ENCODE measurements around the gene CAMK1D.

DNA sequence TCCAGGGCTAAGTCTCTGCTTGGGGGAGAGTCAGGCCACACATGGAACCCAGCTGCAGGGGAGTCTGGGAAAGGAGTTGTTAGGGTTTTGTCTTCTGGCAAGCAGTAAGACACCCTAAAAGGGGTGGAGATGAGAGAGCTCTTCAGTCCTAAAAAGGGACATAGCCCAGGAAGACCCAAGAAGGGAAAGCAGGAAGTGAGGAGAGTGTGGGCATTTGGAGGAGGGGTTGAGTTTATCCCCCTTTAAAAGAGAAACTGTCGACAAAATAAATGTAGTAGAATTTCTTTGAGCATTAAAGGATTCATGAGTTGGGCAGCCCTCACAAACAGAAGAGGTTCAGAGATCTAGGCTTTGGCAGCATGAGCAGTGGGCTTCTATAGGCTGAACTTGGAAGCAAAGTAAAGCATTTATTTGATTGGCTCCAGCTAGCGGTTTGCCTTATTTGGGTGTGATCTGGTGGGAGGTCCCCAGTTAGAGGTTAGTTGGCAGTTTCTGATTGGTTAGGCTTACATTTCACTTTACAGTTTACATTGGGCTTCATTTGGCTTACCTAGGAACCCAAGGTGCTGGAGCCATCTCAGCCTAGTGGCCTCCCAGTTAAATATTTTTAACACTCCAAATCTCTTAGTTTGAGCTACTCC, 246.7 kb downstream of the CAMK1D start:
- TF ChIP-seq, protein P1, sequence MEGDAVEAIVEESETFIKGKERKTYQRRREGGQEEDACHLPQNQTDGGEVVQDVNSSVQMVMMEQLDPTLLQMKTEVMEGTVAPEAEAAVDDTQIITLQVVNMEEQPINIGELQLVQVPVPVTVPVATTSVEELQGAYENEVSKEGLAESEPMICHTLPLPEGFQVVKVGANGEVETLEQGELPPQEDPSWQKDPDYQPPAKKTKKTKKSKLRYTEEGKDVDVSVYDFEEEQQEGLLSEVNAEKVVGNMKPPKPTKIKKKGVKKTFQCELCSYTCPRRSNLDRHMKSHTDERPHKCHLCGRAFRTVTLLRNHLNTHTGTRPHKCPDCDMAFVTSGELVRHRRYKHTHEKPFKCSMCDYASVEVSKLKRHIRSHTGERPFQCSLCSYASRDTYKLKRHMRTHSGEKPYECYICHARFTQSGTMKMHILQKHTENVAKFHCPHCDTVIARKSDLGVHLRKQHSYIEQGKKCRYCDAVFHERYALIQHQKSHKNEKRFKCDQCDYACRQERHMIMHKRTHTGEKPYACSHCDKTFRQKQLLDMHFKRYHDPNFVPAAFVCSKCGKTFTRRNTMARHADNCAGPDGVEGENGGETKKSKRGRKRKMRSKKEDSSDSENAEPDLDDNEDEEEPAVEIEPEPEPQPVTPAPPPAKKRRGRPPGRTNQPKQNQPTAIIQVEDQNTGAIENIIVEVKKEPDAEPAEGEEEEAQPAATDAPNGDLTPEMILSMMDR (IDR thresholded peaks at IDR 0.05 in 4 of 5, conservative IDR thresholded peaks at IDR 0.05 in 1 of 5): no peak
- TF ChIP-seq POLR2A (IDR thresholded peaks at IDR 0.05): no peak

Measured in gastrocnemius medialis (tissue), 4 donors.